ENCODE measurements around the gene EHBP1L1.

DNA sequence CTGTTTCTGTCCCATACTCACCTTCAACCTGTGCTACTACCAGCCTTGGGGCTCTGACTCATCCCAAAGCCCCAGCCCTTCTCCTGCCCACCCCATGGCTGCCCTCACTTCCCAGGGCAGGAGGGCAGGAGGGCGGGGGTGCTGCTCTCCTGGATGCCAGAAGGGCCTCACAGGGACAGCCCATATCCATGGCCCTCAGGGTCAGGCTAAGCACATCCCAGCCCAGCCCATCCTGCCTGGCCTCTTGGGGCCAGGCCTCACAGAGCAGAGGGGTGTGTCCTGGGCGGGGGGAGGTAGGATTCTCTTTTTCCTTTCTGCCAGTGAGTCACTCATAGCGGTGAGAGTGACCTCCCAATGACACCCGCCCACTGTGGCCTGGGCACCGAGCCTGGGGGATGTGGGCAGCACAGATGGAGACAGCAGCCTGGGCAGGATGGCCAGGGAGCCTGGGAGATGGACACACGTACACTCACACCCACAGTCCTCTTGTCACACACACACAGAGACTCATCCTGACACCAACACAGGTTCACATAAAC is 20.1 kb upstream of the EHBP1L1 start:
- TF ChIP-seq POLR2A (IDR thresholded peaks at IDR 0.05) (no peak), CTCF (IDR thresholded peaks at IDR 0.05) (no peak)

Measured in ovary (tissue), 3 donors.